ENCODE measurements around the gene NDST3. TPM values are rescaled to one million over a fixed set of nuclear protein-coding genes. Genes with fewer than 3 reads are reported as not detected.
A peak's percentile ranks its signal among the peaks of the same experiment; 100 is the strongest.

Gene NDST3
- total RNA-seq, 3 donors from 2014 or later, result 0.09 to 0.26 (median 0.12) TPM

DNA sequence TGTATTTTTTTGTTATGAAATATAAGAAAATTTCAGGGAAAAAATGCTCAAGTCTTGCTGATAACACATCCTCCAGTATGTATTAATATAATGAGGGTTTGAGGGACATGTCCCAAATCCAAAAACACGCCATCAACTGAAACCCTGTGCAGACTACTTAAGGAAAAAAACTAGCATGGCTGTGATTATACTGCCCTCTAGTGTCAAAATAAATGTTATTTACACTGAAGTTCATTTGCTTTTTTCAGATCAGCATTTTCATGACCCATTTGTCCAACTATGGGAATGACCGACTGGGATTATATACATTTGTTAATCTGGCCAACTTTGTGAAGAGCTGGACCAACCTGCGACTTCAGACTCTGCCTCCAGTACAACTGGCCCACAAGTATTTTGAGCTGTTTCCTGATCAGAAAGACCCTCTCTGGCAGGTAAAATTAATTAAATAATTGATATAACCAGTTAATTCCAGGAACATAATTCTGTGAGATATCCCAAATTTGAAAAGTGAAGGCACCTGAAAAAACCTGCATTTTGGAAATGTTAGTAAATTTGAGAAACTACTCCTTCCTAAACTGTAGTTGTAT, 190.1 kb downstream of the NDST3 start:
- ATAC-seq, result peak; percentile 64

DNA sequence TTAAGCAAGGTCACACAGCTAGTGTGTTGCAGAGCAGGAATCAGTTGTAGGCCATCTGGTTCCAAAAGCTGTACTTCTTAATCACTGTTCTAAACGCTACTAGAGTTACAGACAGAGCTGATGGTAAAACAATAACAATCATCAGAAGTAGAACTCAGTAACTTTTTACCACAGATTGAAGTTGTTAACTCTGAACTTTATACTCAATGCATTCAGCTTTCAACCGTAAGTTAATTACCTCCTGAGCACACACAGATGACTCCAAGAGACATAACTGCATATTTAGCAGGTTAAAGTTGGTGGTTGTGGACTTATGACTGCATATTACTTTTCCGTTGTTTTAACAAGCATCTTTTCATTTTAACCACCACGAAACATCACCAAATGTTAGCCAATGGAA, 191.2 kb downstream of the NDST3 start:
- Histone ChIP-seq H3K9me3 (no peaks in the 10 kb centered on the region), H3K4me3 (no peak overlapping the region), H3K4me1 (ENCODE audit: low read depth) (peaks cover 17% of the 10 kb centered on the region), H3K36me3 (ENCODE audit: low read depth) (no peaks in the 10 kb centered on the region)
- TF ChIP-seq CTCF (IDR thresholded peaks at IDR 0.05), result no peak
- peak; percentile 72 for ATAC-seq
- intact Hi-C loops (cut with DNase I, micrococcal nuclease), result no loop called here
- DNase-seq, result no peak

More for the DNA sequence above, 190.1 kb downstream of the NDST3 start:
- Histone ChIP-seq H3K9me3 (no peaks in the 10 kb centered on the region), H3K4me1 (ENCODE audit: low read depth) (peaks cover 17% of the 10 kb centered on the region), H3K4me3 (no peak overlapping the region), H3K36me3 (ENCODE audit: low read depth) (no peaks in the 10 kb centered on the region)
- DNase-seq, result no peak
- peak; percentile 21 for TF ChIP-seq CTCF (IDR thresholded peaks at IDR 0.05)
- intact Hi-C loops (cut with DNase I, micrococcal nuclease), result no loop called here

- Histone ChIP-seq H3K4me1 (ENCODE audit: low read depth) (peaks cover 17% of the 10 kb centered on the region), H3K9me3 (no peaks in the 10 kb centered on the region), H3K36me3 (ENCODE audit: low read depth) (no peaks in the 10 kb centered on the region), H3K4me3 (no peak overlapping the region)
- DNase-seq, result no peak
- intact Hi-C loops (cut with DNase I, micrococcal nuclease), result no loop called here
- no peak for TF ChIP-seq CTCF (IDR thresholded peaks at IDR 0.05)
- no peak for ATAC-seq
Observed at GRCh38 chr4:118226311-118227010, 192.2 kb downstream of the NDST3 start.

GRCh38 chr4:118235566-118236120, 201.4 kb downstream of the NDST3 start:
- ATAC-seq, result no peak
- no peak for TF ChIP-seq CTCF (IDR thresholded peaks at IDR 0.05)
- intact Hi-C loops (cut with DNase I, micrococcal nuclease), result no loop called here

DNA sequence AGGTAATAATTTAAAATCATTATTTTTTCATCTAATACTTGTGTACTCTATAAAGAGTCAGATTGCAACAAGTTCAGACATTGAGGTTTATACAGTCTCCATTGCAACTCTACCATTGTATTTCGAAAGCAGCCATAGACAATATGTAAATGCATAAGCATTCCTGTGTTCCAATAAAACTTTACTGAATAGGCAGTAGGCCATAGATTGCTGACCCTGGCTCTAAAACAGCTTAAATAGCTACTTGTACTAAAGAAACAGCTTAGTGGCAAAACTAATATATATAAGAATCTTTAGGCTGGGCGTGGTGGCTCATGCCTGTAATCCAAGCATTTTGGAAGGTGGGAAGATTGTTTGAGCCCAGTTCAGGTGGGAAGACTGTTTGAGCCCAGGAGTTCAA, 203.2 kb downstream of the NDST3 start:
- ATAC-seq, result no peak
- Histone ChIP-seq H3K36me3 (ENCODE audit: low read depth) (no peaks in the 10 kb centered on the region), H3K4me3 (no peak overlapping the region), H3K9me3 (no peaks in the 10 kb centered on the region), H3K4me1 (ENCODE audit: low read depth) (no peaks in the 10 kb centered on the region)
- no peak for TF ChIP-seq CTCF (IDR thresholded peaks at IDR 0.05)
- intact Hi-C loops (cut with DNase I, micrococcal nuclease), result no loop called here
- DNase-seq, result no peak

More at GRCh38 chr4:118235566-118236120, 201.4 kb downstream of the NDST3 start:
- H3K4me1 ChIP-seq (ENCODE audit: low read depth), result no peaks in the 10 kb centered on the region
- no peak for DNase-seq
- no peak overlapping the region for H3K4me3 ChIP-seq
- no peaks in the 10 kb centered on the region for H3K9me3 ChIP-seq
- no peaks in the 10 kb centered on the region for H3K36me3 ChIP-seq (ENCODE audit: low read depth)

Data from mucosa of descending colon (tissue), 3 donors.